WTC11 (cell line): ENCODE measurements around the gene GPC6.

Experiments
- ELF4 ChIP-seq: sonication (generic); formaldehyde crosslinking; IDR thresholded peaks from 2 replicates; pipeline ENCODE4 v1.8.1; 2022; ENCODE audit warnings: low read depth, mild to moderate bottlenecking, moderate library complexity, missing genetic modification reagents
- GRHL2 ChIP-seq: fragments of 250-450 bp; sonication (Bioruptor Pico); IDR thresholded peaks from 2 replicates; pipeline ENCODE4 v1.8.0; 2022; ENCODE audit warnings: mild to moderate bottlenecking, moderate library complexity; ENCODE audit not compliant: insufficient replicate concordance, severe bottlenecking
- SMAD3 ChIP-seq: sonication (generic); formaldehyde crosslinking; IDR thresholded peaks from 2 replicates; pipeline ENCODE4 v1.8.0; 2022; ENCODE audit warnings: missing genetic modification reagents, mild to moderate bottlenecking, borderline replicate concordance
- SOX15 ChIP-seq: fragments of 250-450 bp; sonication (Bioruptor Pico); IDR thresholded peaks from 2 replicates; pipeline ENCODE4 v1.9.0; 2021; ENCODE audit warnings: mild to moderate bottlenecking
- TEAD4 ChIP-seq: sonication (generic); formaldehyde crosslinking; IDR thresholded peaks from 2 replicates; pipeline ENCODE4 v1.8.0; 2022; ENCODE audit warnings: mild to moderate bottlenecking, missing genetic modification reagents
- TF ChIP-seq, protein P1 (sequence below): sonication (generic); formaldehyde crosslinking; IDR thresholded peaks from 2 replicates; pipeline ENCODE4 v1.8.1; 2022; ENCODE audit warnings: mild to moderate bottlenecking, missing genetic modification reagents, moderate library complexity, borderline replicate concordance

DNA sequence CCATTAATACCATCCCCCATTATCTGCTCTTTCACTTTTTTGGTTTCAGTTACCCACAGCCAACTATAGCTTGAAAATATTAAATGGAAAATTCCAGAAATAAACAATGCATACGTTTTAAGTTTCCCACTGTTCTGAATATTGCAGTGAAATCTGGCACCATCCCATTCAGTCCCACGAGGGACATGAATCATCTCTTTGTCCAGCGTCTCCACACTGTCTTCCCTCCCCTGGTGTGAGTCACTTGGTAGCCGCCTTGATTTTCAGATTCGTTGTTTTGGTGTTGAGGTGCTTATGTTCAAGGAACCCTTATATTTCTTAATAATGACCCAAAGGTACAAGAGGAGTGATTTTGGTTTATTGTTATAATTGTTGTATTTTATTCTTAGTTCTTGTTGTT, 1006.8 kb downstream of the GPC6 start:
- TF ChIP-seq SMAD3 (CRISPR knock-in tag) = no peak
- TF ChIP-seq TEAD4 = no peak
- TF ChIP-seq SOX15 (CRISPR knock-in tag) = no peak
- TF ChIP-seq, protein P1, sequence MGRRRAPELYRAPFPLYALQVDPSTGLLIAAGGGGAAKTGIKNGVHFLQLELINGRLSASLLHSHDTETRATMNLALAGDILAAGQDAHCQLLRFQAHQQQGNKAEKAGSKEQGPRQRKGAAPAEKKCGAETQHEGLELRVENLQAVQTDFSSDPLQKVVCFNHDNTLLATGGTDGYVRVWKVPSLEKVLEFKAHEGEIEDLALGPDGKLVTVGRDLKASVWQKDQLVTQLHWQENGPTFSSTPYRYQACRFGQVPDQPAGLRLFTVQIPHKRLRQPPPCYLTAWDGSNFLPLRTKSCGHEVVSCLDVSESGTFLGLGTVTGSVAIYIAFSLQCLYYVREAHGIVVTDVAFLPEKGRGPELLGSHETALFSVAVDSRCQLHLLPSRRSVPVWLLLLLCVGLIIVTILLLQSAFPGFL (CRISPR knock-in tag) = no peak
- TF ChIP-seq ELF4 (CRISPR knock-in tag) = no peak
- TF ChIP-seq GRHL2 = no peak
